GM21717 (cell line): ENCODE results near the gene ZNF335.

Source experiments
- ATAC-seq: cut with Tn5 transposase; IDR thresholded peaks from one replicate; pipeline ENCODE4 v1.9.1; 2021; ENCODE audit warnings: mild to moderate bottlenecking, moderate library complexity; ENCODE audit not compliant: unreplicated experiment

The ZNF335 gene

DNA sequence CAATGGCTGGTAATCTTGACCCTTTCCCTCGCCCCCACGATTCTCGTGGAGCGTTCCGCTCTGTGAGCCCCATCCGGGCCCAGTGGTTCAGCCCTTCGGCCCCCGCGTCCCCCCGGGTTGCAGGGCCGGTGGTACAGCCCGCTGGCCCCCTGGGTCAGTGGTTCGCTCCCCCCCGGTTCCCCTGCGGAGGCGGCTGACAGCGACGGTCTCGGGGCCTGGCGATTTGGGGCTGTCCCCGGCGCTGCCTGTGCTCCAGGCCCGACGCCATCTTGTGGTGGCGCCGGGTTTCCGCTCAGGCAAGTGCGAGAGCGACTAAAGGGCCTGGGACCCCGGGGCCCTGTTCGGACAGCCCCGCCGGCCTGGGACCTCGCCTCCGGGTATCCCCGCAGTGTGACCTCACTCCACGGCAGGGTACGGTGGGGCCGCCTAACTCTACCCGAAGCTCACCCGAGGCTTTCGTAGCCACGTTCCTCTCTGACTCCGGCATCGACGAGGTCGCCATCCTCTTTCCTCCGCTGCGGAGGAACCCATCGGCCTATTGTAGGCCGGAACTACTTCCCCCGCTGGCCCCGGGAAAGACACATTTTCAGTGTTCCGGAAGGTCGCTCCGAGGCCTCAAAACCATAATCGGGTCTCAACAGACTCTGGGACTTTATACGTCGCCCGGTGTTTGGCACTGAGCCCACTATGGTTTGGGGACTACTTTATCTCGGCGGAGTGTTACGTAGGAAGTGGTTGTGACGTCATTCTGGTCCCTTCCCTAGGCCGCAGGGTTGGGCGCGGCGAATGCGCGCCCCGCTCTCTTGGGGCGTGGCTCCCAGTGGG is at the start of gene ZNF335:
Gene ZNF335 (minus strand): TSS at position 529 of the 825 bp plus-strand sequence. CDS start 793 bp downstream, outside the sequence.
- ATAC-seq = peak; percentile 56

DNA sequence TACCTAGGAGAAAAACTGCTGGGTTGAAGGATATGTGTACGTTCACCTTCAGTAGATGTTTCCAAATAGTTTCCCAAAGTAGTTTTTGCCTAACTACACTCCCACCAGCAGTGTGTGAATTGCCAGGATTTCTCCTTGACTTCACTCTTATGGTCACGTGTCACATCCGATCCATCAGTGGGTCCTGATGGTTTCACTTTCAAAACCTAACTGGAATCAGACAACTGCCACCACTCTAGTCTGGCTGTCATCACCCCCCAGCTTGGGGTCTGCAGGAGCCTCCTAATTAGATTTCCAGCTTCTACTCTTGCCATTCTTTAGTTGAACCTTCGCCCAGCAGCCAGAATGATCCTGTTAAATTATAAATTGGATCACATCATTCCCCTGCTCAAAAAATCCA is 48.6 kb upstream of the ZNF335 start:
- ATAC-seq = no peak

DNA sequence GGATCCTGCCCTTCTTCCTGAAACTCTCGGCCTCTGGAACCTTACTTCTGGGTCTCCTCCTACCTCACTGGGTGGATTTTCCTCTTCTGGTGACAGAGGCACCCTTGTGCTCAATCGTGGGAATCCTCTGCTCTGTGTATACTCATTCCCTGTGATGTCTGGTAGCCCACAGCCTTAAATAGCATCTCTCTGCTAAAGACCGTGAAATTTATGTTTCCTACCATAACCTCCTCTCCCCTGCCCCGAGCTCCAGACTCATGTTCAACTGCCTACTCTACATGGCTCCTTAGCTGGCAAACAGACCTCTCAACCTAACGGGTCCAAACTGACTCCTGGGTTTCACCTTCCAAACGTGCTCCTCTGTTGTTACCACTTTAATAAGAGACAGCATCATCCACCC is 46.6 kb upstream of the ZNF335 start:
- ATAC-seq = no peak

DNA sequence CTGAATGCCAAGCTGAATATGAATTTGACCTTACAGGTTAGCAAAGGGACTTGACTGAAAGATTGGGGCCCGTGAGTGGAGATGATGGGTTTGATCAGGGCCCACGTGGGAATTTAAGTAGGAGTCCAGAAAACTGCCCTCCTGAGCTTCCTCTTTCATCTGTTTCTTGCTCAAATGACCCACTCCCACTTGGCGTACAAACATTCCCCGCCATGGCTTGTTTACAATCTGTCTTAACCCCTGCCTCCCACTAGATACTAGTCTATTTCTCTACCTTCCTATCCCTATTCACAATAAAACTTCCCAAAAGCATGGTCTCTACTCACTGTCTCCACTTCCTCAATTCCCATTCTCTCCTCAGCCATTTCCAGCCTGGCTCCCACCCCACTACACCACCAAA is 46.1 kb upstream of the ZNF335 start:
- no peak for ATAC-seq

DNA sequence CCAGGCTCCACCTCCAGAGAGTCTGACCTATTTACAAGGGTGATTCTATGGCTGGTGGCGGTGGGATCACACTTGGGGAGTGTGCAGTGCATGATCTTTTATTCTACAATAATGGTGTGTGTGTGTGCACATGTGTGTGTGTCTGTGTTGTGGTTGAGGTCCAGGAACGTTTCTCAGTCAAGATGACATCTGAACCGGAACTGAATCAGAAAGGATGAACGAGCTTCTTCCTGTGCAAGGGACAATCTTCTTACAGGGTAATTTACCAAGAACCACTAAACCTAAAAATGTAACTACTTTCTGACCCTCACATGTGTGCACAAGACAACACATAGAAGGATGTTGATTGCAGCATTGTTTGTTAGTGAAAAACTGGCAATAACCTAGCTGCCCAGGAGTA is 45.3 kb upstream of the ZNF335 start:
- no peak for ATAC-seq

DNA sequence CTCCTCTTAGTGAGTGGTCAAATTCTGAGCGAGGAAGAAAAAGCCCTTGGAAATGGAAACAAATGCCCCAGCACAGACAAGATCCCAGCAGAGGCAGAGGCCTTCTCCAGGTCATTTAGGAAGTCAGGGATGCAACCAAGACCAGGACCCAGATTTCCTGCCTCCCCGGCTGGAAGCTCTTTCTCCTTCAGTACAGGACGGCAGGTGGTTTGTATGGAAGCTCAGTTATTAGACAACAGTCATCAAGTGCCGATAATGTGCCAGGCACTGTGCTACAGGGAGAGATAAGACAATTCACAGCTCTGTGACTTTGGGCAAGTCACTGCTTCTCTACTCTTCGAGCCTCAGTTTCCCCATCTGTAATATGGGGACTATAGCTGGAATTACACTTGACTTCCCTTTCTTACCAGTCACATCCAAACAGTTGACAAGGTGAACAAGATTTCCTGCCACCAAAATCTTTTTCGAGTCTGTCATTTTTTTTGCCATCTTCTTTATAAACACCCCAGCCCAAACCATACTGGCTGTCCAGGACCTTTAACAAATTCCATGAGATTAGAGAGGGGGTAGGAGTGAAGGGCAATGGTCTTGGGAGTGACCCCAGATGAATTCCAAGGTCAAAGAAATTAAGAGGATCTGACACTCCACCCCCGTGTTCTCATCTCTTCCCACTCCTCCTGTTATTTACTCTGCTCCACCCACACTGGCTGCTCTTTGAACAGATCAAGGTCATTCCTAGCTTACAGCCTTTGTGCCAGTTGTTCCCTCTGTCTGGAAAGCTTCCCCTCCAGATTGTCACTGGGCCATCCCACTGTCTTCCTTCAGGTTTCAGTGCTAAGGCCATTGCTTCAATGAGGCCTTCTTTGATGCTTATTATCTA is 42.8 kb upstream of the ZNF335 start:
- ATAC-seq = no peak

DNA sequence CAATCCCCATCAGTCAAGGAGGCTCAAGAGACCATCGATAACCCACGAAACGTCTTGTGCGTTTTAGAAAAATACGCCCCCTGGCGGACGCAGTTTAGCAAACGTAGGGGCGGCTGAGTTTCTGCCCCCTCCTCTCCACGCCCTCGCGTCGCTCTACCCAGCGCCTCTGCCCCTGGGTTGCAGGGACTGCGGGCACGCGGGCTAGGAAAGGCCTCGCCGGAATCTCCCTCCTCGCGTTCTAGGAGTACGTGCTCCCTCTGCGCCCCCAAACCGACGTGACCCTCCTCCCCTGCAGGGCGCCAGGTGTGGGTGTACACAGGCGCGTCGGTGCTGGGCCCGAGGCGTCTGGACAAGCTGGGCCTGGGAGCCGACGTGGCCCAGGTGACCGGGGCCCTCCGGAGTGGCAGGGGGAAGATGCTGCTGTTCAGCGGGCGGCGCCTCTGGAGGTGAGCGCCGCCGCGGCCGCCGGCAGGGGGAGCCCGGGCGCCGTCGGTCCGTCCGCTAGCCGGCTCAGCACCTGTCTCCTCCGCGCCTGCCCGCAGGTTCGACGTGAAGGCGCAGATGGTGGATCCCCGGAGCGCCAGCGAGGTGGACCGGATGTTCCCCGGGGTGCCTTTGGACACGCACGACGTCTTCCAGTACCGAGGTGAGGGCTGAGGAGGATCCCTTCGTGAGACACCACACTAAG is 42.0 kb upstream of the ZNF335 start:
- ATAC-seq = no peak

DNA sequence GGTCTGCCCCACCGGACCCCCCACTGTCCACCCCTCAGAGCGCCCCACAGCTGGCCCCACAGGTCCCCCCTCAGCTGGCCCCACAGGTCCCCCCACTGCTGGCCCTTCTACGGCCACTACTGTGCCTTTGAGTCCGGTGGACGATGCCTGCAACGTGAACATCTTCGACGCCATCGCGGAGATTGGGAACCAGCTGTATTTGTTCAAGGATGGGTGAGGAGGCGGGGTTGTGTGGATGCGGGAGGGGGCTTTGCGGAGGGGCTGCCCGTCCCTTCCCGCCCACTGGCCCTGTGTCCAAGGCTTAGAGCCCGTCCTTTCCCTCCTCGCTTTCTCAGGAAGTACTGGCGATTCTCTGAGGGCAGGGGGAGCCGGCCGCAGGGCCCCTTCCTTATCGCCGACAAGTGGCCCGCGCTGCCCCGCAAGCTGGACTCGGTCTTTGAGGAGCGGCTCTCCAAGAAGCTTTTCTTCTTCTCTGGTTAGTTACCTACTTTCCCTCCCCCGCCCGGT is 41.4 kb upstream of the ZNF335 start:
- no peak for ATAC-seq

- ATAC-seq = no peak
Observed at GRCh38 chr20:46012921-46013320, 40.9 kb upstream of the ZNF335 start.

DNA sequence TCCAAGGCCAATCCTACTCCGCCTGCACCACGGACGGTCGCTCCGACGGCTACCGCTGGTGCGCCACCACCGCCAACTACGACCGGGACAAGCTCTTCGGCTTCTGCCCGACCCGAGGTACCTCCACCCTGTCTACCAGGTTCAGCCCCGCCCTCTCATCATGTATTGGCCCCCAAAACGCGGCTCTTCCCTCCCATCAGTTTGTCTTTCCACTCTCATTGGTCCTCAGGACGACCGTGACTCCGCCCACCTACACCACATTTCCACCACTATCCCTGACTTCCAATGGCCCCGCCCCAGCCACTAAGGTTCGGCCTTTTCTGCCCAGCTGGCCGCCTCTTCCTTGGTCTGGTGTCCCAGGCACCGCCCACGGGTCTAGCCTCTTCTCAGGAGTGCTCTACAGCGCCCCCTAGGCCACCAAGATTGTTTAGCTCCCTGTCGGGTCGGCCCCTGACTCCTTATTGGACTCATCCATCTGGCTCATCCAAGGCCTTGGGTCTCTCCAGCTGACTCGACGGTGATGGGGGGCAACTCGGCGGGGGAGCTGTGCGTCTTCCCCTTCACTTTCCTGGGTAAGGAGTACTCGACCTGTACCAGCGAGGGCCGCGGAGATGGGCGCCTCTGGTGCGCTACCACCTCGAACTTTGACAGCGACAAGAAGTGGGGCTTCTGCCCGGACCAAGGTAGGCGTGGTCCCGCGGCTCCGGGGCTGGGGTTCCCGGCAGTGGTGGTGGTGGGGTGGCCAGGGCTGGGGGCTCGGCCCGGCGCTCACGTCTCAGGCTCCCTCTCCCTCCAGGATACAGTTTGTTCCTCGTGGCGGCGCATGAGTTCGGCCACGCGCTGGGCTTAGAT is 39.9 kb upstream of the ZNF335 start:
- ATAC-seq = no peak

DNA sequence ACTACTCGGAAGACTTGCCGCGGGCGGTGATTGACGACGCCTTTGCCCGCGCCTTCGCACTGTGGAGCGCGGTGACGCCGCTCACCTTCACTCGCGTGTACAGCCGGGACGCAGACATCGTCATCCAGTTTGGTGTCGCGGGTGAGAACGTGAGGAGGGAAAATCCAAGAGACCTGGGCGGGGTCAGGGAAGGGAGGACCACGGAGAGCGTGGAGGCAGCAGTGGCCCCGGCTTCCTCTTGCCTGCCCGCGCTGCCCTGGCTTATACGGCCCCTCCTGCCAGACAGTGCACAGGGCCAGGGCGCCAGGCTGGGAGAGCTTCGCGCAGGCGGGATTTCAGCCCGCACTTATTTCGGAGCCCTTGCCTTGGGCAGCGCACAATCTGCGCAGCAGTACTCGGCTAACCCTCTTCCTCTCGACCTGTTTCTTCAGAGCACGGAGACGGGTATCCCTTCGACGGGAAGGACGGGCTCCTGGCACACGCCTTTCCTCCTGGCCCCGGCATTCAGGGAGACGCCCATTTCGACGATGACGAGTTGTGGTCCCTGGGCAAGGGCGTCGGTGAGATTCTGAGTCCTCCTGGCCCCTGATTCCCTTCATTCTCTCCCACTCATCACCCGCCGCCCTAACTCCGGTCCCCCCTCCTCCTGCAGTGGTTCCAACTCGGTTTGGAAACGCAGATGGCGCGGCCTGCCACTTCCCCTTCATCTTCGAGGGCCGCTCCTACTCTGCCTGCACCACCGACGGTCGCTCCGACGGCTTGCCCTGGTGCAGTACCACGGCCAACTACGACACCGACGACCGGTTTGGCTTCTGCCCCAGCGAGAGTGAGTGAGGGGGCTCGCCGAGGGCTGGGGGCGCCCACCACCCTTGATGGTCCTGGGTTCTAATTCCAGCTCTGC is 38.7 kb upstream of the ZNF335 start:
- ATAC-seq = no peak

GRCh38 chr20:46009816-46010215 is 37.8 kb upstream of the ZNF335 start:
- no peak for ATAC-seq

DNA sequence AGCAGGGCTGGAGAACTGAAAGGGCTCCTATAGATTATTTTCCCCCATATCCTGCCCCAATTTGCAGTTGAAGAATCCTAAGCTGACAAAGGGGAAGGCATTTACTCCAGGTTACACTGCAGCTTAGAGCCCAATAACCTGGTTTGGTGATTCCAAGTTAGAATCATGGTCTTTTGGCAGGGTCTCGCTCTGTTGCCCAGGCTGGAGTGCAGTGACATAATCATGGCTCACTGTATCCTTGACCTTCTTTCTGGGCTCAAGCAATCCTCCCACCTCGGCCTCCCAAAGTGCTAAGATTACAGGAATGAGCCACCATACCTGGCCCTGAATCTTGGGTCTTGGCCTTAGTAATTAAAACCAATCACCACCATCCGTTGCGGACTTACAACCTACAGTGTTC is 35.7 kb upstream of the ZNF335 start:
- no peak for ATAC-seq

- no peak for ATAC-seq
Observed at GRCh38 chr20:46006964-46007363, 35.0 kb upstream of the ZNF335 start.

- no peak for ATAC-seq
Observed at GRCh38 chr20:46006022-46006705, 34.2 kb upstream of the ZNF335 start.

DNA sequence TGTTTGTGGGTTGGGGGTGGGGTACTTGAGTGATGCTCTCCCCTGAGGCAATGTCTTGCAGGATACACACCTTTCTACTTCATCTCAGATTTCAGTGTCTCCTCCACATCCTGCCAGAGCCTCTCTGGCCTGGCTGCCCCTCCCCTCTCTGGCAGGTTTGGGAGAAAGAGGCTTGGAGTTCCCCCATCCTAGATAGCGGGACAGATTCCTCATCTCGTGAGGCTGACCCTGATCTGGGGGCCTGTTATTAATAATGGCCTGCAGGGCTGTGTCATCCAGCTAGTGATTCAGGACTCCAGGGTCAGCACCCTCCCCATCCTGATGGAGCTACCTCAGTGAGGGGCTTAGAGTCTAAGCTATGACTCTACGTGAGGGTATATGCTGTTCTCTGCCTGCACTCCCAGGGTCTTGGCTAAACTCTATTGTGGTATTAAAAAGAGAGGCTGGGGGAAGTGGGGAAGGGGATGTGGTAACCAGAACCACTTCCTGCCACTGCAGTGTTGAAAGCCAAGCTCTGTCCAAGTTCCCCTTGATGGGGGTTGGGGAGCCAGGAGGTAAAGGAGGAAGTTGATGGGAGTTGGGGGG is 33.0 kb upstream of the ZNF335 start:
- ATAC-seq = no peak

DNA sequence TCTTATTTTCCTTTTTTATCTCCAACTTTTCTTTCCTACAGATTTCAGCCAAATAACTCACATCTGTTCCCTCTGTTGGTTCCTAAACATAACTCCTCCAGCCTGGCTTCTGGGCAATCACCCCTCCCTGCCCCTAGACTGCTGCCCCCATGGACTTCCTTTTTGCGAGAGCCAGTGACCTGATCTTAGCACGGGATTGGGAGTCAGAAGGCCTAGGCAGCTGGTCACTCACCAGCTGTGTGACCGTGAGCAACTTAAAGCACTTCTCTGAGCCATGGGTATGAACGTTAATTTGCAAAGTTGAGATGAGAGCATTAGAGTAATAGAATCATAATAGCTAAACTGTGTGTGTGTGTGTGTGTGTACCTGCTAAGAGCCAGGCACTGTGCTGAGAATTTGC is 32.2 kb upstream of the ZNF335 start:
- ATAC-seq = no peak

GRCh38 chr20:46002008-46002407 is 30.0 kb upstream of the ZNF335 start:
- ATAC-seq = no peak
